GM23338 (cell line): ENCODE measurements around the gene GPD1L. TPM values are rescaled to one million over a fixed set of nuclear protein-coding genes. Genes with fewer than 3 reads are reported as not detected.

Experiments
- ATAC-seq: fragments of 200-7000 bp; cut with Tn5 transposase; 3 replicates; pipeline ENCODE4 v1.9.1; 2020
- DNase-seq: peaks from one replicate; pipeline ENCODE4 v3.0.0-alpha.2; 2015; ENCODE audit warnings: low spot score
- H2AFZ ChIP-seq: fragments of 200-600 bp; sonication (generic); 2 replicates; pipeline ENCODE4 v1.8.0; 2016; ENCODE audit warnings: antibody characterized with exemption, mild to moderate bottlenecking, moderate library complexity
- H3F3A ChIP-seq: fragments of 200-600 bp; sonication (generic); replicated peaks from 2 replicates; pipeline ENCODE4 v1.8.0; 2017; ENCODE audit warnings: antibody characterized with exemption, mixed run types, low read depth
- H3K27ac ChIP-seq: fragments of 200-600 bp; sonication (generic); 2 replicates; pipeline ENCODE4 v1.6.1; 2016; ENCODE audit warnings: low read depth
- H3K27me3 ChIP-seq: fragments of 200-600 bp; sonication (generic); 2 replicates; pipeline ENCODE4 v1.8.0; 2016; ENCODE audit warnings: mild to moderate bottlenecking, mixed run types, moderate library complexity; ENCODE audit not compliant: insufficient read depth
- H3K36me3 ChIP-seq: fragments of 200-600 bp; sonication (generic); 2 replicates; pipeline ENCODE4 v1.8.0; 2016; ENCODE audit warnings: mild to moderate bottlenecking; ENCODE audit not compliant: insufficient read depth
- H3K4me1 ChIP-seq: fragments of 200-600 bp; sonication (generic); 2 replicates; pipeline ENCODE4 v1.8.0; 2016; ENCODE audit warnings: mild to moderate bottlenecking, moderate library complexity; ENCODE audit not compliant: insufficient read depth
- H3K4me2 ChIP-seq: fragments of 200-600 bp; sonication (generic); 2 replicates; pipeline ENCODE4 v1.7.1; 2017; ENCODE audit warnings: mixed run types
- H3K4me3 ChIP-seq: fragments of 200-600 bp; sonication (generic); 2 replicates; pipeline ENCODE4 v1.6.1; 2016; ENCODE audit warnings: mixed run types
- H3K79me2 ChIP-seq: fragments of 200-600 bp; sonication (generic); replicated peaks from 2 replicates; pipeline ENCODE4 v1.8.0; 2017; ENCODE audit warnings: mild to moderate bottlenecking; ENCODE audit not compliant: insufficient read depth
- H3K9me2 ChIP-seq: fragments of 200-600 bp; sonication (generic); 2 replicates; pipeline ENCODE4 v1.8.0; 2017; ENCODE audit not compliant: insufficient read depth
- H4K20me1 ChIP-seq: fragments of 200-600 bp; sonication (generic); replicated peaks from 2 replicates; pipeline ENCODE4 v1.8.0; 2017; ENCODE audit warnings: mild to moderate bottlenecking; ENCODE audit not compliant: insufficient read depth
- H3K27ac Mint-ChIP-seq: 2 replicates; pipeline ENCODE4 v1.8.0; 2020; ENCODE audit warnings: inconsistent platforms, mild to moderate bottlenecking, moderate library complexity, mixed read lengths
- H3K27me3 Mint-ChIP-seq: 3 replicates; pipeline ENCODE4 v1.8.0; 2022; ENCODE audit warnings: low read depth, mild to moderate bottlenecking, moderate library complexity, mixed read lengths, inconsistent platforms; ENCODE audit not compliant: insufficient read depth, poor library complexity
- H3K36me3 Mint-ChIP-seq: 3 replicates; pipeline ENCODE4 v1.8.0; 2021; ENCODE audit warnings: low read depth, mild to moderate bottlenecking, inconsistent platforms, moderate library complexity, mixed read lengths
- H3K4me1 Mint-ChIP-seq: 3 replicates; pipeline ENCODE4 v1.8.0; 2020; ENCODE audit warnings: mild to moderate bottlenecking, inconsistent platforms, mixed read lengths
- H3K4me3 Mint-ChIP-seq: 3 replicates; pipeline ENCODE4 v1.8.0; 2021; ENCODE audit warnings: moderate library complexity, mild to moderate bottlenecking, inconsistent platforms, mixed read lengths
- H3K9me3 Mint-ChIP-seq: 3 replicates; pipeline ENCODE4 v1.8.0; 2020; ENCODE audit warnings: moderate library complexity, mild to moderate bottlenecking, inconsistent platforms, mixed read lengths
- CREB1 ChIP-seq: fragments of 250-450 bp; sonication (Bioruptor Pico); IDR thresholded peaks from 2 replicates; pipeline ENCODE4 v1.5.0; 2020; ENCODE audit warnings: low read depth, mild to moderate bottlenecking, moderate library complexity
- EZH2 ChIP-seq: fragments of 200-600 bp; sonication (generic); IDR thresholded peaks from one replicate; pipeline ENCODE4 v1.8.0; 2017; ENCODE audit warnings: antibody characterized with exemption, mild to moderate bottlenecking, low read depth; ENCODE audit not compliant: unreplicated experiment
- EZH2phosphoT487 ChIP-seq: fragments of 200-600 bp; sonication (generic); IDR thresholded peaks from one replicate; pipeline ENCODE4 v1.8.1; 2018; ENCODE audit warnings: antibody characterized with exemption; ENCODE audit not compliant: unreplicated experiment
- JUNB ChIP-seq: IDR thresholded peaks from one replicate; pipeline ENCODE4 v1.6.1; 2016; ENCODE audit warnings: antibody characterized with exemption; ENCODE audit not compliant: unreplicated experiment
- POLR2AphosphoS5 ChIP-seq: IDR thresholded peaks from 2 replicates; pipeline ENCODE4 v1.6.1; 2016; ENCODE audit warnings: antibody characterized with exemption, low read depth
- ZNF331 ChIP-seq: fragments of 250-450 bp; sonication (Bioruptor Pico); IDR thresholded peaks from 2 replicates; pipeline ENCODE4 v1.5.0; 2020; ENCODE audit warnings: low read depth, mild to moderate bottlenecking, moderate library complexity
- ZNF462 ChIP-seq: fragments of 250-450 bp; sonication (Bioruptor Pico); IDR thresholded peaks from 2 replicates; pipeline ENCODE4 v1.5.0; 2020; ENCODE audit warnings: mild to moderate bottlenecking, moderate library complexity
- polyA plus RNA-seq: library from polyadenylated mRNA; unstranded; fragments of >200 nt; fragmentation: Nextera tagmentation; extraction: Ambion mirVana; gene quantifications from 2 replicates; pipeline ENCODE4 v1.2.1, GENCODE V29; 2016
- total RNA-seq: library from RNA; depleted of rRNA; stranded (reverse); fragments of >200 nt; shearing (Covaris generic); gene quantifications from 2 replicates; pipeline ENCODE4 v1.2.3, GENCODE V29; 2014

The GPD1L gene
- total and polyA plus RNA-seq, 2 experiments from 2014 or later = 2.0 to 6.4 TPM

- Histone ChIP-seq H3K4me2 (no peak overlapping the region), H3K9me2 (no peaks in the 10 kb centered on the region), H3K79me2 (no peaks in the 10 kb centered on the region), H3K27ac (no peak overlapping the region), H3K4me1 (peaks cover 8% of the 10 kb centered on the region; the same call in 1 of the 2 replicates), H3K27me3 (no peaks in the 10 kb centered on the region), H4K20me1 (no peaks in the 10 kb centered on the region), H2AFZ (peak overlapping the region; percentile 94), H3K36me3 (no peaks in the 10 kb centered on the region), H3F3A (no peaks in the 10 kb centered on the region), H3K4me3 (no peak overlapping the region)
- ATAC-seq (peak; percentile 84), DNase-seq (peak; percentile 58)
- Mint-ChIP-seq H3K27me3 (peaks cover 2% of the 10 kb centered on the region), H3K9me3 (no peaks in the 10 kb centered on the region), H3K27ac (no peak overlapping the region), H3K4me1 (peaks cover 20% of the 10 kb centered on the region), H3K4me3 (no peak overlapping the region), H3K36me3 (no peaks in the 10 kb centered on the region)
- TF ChIP-seq ZNF331 (CRISPR knock-in tag) = no peak
- TF ChIP-seq ZNF462 (CRISPR knock-in tag) = no peak
Observed at GRCh38 chr3:32186097-32186496, 79.7 kb downstream of the GPD1L start.

GRCh38 chr3:32186876-32187275 is 80.5 kb downstream of the GPD1L start:
- ATAC-seq = no peak
- H3K79me2 ChIP-seq = no peaks in the 10 kb centered on the region
- H3K36me3 Mint-ChIP-seq = no peaks in the 10 kb centered on the region
- no peak for TF ChIP-seq POLR2AphosphoS5
- TF ChIP-seq EZH2 = no peak
- no peak for TF ChIP-seq EZH2phosphoT487
- no peak for TF ChIP-seq JUNB
- TF ChIP-seq CREB1 (CRISPR knock-in tag) = no peak
- no peak for TF ChIP-seq ZNF462 (CRISPR knock-in tag)

More at GRCh38 chr3:32186876-32187275, 80.5 kb downstream of the GPD1L start:
- Mint-ChIP-seq H3K27ac (no peak overlapping the region), H3K4me3 (no peak overlapping the region), H3K4me1 (peaks cover 20% of the 10 kb centered on the region), H3K9me3 (no peaks in the 10 kb centered on the region), H3K27me3 (peaks cover 2% of the 10 kb centered on the region)
- H3F3A ChIP-seq = no peaks in the 10 kb centered on the region
- no peaks in the 10 kb centered on the region for H3K36me3 ChIP-seq
- no peaks in the 10 kb centered on the region for H4K20me1 ChIP-seq
- H3K9me2 ChIP-seq = no peaks in the 10 kb centered on the region
- no peak overlapping the region for H3K27ac ChIP-seq
- DNase-seq = no peak
- peak overlapping the region; percentile 94; the same call in 1 of the 2 replicates for H2AFZ ChIP-seq
- H3K27me3 ChIP-seq = no peaks in the 10 kb centered on the region
- no peak overlapping the region for H3K4me2 ChIP-seq
- peaks cover 8% of the 10 kb centered on the region; the same call in 1 of the 2 replicates for H3K4me1 ChIP-seq
- no peak overlapping the region for H3K4me3 ChIP-seq
